Esophagus squamous epithelium (tissue), 4 donors: ENCODE data around the gene DDTL.
"Not testable (repeated sequence)": the region's sequence is repeated elsewhere in the genome, so short reads cannot be mapped to it uniquely, and the experiment has no call there.

Experiments
- CTCF ChIP-seq, 6 experiments: fragments of 450-650 bp in 4 of 6; fragments of 200-600 bp in 2 of 6; sonication (generic) in 2 of 6; IDR thresholded peaks; one replicate each; pipeline ENCODE4 v1.5.1; 2016 to 2019; ENCODE audit warnings: antibody characterized with exemption in 6 of 6, mild to moderate bottlenecking in 4 of 6, moderate library complexity in 4 of 6
- POLR2A ChIP-seq, 4 donors: fragments of 450-650 bp; IDR thresholded peaks; one replicate each; pipeline ENCODE4 v1.6.1; 2017; ENCODE audit warnings: antibody characterized with exemption in 4 of 4, mild to moderate bottlenecking in 4 of 4, moderate library complexity in 3 of 4

DNA sequence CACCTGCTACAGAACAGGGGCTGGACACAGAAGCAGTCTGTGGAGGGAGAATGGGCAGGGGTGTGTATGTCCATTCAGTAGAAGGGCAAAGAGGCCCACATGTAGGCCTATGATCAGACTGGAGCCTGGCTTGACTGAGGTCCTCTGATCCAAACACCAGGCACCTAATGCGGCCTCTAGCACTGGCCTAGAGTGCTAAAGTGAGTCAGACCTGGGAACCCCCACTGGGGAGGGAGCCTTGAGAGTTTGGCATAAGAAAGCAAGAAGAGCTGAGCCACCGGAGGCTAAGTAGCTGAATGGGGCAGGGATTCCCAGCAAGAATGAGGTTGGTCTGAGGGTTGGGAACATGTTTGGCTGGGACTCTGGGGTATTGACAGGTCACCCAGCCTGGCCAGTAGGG is 15.3 kb upstream of the DDTL start:
- not testable (repeated sequence) for TF ChIP-seq CTCF, POLR2A (IDR thresholded peaks at IDR 0.05)
